Dedifferentiated amniotic fluid mesenchymal stem cell (primary cell): Measurements from ENCODE around the gene MPHOSPH10.
A peak's percentile ranks its signal among the peaks of the same experiment; 100 is the strongest.
"Not testable (repeated sequence)": the region's sequence is repeated elsewhere in the genome, so short reads cannot be mapped to it uniquely, and the experiment has no call there.

Source experiments
- DNase-seq: peaks from one replicate; pipeline ENCODE4 v3.0.0-alpha.2; 2016; ENCODE audit errors: extremely low spot score

Gene MPHOSPH10, protein sequence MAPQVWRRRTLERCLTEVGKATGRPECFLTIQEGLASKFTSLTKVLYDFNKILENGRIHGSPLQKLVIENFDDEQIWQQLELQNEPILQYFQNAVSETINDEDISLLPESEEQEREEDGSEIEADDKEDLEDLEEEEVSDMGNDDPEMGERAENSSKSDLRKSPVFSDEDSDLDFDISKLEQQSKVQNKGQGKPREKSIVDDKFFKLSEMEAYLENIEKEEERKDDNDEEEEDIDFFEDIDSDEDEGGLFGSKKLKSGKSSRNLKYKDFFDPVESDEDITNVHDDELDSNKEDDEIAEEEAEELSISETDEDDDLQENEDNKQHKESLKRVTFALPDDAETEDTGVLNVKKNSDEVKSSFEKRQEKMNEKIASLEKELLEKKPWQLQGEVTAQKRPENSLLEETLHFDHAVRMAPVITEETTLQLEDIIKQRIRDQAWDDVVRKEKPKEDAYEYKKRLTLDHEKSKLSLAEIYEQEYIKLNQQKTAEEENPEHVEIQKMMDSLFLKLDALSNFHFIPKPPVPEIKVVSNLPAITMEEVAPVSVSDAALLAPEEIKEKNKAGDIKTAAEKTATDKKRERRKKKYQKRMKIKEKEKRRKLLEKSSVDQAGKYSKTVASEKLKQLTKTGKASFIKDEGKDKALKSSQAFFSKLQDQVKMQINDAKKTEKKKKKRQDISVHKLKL

GRCh38 chr2:71130152-71130904, at the start of gene MPHOSPH10, which contains the start of gene MCEE:
MPHOSPH10 (plus strand) TSS chr2:71130634; CDS start chr2:71130666, 32 bp downstream.
MCEE (minus strand) TSS chr2:71130229; CDS start chr2:71130219, 10 bp downstream.
- peak; percentile 89 for DNase-seq

DNA sequence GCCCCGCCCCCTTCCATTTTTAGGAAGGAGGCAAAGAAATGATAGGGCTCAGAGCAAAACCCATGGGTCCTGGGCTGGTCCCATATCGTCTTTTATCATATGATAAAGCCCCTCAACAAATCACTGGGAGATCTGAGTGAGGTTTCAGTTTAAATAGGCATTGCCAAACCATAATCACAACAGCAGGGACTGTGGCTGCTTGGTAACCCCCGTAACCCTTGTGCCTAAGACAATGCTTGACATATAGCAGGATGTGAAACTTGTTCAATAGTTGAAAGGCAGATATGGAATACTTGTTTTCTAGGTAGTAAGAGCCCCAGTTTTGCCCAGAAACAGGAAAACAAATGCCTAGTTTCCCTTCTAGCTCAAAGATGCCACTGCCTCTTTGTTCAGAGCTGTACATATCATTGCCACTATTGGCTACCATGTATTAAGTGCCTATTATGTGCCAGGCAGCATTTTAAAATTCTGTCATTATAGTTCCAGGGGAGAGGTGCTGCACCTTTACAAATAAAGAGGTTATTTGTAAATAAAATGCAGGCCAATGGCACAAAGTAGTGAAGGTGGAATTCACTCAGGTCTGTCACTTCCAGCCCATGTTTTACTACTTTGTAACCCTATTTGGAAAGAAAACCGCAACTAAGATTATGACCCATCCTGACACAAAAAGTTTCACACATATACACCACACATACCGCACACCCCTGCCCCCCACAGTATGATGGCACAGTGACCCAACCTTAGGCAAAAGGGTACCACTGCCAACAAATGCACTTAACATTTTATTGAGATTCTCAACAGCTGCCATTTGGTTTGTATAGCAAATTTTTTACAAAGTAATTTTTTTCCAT, 47.8 kb upstream of the MPHOSPH10 start:
- DNase-seq = no peak

DNA sequence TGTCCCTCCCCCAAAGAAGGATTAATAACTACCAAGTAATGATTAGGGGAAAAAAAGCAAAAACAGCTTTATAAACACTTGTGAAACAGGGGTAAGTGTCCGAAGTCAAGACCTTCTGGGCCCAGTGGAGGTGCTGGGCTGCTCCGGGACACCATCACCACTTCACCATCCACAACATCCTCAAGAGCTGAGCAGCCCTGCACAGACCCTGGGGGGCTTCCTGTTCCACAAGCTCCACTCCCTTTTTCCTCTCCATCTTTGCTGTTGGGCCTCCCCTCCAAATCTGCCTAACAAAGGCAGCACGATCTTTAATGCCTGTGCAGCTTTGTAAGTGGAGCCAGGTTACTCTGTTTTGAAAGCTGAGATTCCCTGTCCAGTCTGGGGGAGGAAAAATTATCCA, 47.1 kb upstream of the MPHOSPH10 start:
- DNase-seq = not testable (repeated sequence)

DNA sequence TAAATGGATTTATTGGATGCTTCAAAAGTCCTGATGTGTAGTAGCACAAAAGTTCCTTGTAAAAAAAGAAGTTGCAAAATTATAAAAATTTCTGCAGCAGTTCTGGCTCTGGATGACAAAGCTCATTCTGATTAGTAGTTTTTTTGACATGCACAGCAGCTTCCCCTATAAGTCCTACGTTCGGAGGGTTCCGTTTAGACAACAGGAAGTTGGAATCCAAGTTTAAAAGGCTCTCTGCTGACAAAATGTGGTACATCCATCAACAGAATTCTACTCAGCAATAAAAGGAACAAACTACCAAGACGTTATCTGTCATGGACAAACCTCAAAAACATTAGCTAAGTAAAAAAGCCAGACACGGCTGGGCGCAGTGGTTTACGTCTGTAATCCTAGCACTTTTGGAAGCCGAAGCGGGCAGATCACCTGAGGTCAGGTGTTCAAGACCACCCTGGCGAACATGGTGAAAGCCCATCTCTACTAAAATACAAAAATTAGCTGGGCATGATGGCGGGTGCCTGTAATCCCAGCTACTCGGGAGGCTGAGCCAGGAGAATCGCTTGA, 46.6 kb upstream of the MPHOSPH10 start:
- not testable (repeated sequence) for DNase-seq

- DNase-seq = not testable (repeated sequence)
Observed at GRCh38 chr2:71085325-71086003, 45.0 kb upstream of the MPHOSPH10 start.

DNA sequence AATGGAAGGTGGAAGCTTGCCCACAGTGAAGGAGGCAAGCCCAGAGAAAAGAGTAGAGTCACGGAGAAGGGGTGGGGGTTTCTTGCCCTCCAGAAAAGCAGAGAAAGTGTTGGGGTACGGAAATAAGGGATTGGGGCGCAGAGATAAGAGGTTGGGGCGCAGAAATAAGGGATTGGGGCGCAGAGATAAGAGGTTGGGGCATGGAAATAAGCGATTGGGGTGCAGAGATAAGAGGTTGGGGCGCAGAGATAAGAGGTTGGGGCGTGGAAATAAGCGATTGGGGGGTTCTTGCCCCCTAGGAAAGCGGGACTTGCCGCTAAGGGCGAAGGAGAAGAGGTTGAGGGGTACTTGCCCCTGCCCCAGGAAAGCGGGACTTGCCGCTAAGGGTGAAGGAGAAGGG, 41.0 kb upstream of the MPHOSPH10 start:
- DNase-seq = not testable (repeated sequence)

GRCh38 chr2:71091808-71092207, 38.6 kb upstream of the MPHOSPH10 start:
- not testable (repeated sequence) for DNase-seq

- DNase-seq = not testable (repeated sequence)
Observed at GRCh38 chr2:71092491-71093260, 37.8 kb upstream of the MPHOSPH10 start.

DNA sequence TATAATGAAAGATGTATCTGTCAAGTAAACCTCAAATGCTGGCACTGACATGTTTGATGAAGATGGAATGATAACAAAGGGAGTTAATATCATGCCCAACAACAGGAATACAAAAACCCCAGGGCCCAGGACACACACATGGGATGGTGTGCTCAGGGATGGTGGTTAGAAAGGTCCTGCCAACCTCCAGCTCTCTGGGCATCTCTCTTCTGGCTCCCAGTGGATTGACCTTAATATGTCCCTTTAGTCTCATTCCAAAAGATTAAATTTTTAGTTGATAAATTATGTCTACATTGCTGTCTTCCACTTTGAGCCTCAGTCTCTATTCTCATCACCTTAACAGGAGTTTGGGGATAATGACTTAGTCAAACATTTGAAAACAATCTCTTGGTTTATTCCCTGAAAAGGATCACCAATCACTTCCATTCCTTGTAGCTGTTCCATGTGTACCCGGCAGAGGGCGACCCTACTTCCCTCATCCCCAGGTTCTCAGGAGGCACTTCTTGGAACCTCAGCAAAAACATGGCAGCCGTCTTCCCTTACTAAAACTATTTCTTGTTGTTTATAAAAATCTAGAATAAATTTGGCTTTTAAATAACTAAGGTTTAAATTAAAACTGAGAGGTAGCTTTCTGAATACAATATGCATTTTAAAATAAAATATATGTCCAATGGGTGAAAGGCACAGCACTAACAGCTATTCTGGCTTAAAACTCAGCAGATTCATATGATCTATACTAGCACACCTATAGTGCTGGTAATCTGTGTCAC, 30.1 kb upstream of the MPHOSPH10 start:
- DNase-seq = peak; percentile 24

DNA sequence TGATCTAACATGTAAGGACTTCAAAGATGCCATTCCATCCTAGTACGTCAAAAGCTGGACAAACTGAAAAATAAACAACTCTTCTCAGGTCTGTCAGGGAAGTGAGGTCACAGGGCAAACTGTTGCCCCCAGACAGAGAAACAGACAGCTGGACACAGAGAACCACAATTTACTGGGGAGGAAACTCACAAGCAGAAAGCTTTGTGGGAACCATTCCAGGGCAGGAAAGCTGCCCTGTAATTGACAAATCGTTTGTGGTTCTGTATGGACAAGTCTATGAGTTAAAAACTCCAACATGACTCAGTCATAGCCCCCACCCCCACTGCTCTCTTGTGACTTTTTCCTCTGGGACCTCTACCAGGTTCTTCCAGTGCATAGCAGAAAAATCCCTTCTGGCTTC, 28.8 kb upstream of the MPHOSPH10 start:
- DNase-seq = peak; percentile 55

GRCh38 chr2:71102981-71103681, 27.3 kb upstream of the MPHOSPH10 start:
- no peak for DNase-seq

DNA sequence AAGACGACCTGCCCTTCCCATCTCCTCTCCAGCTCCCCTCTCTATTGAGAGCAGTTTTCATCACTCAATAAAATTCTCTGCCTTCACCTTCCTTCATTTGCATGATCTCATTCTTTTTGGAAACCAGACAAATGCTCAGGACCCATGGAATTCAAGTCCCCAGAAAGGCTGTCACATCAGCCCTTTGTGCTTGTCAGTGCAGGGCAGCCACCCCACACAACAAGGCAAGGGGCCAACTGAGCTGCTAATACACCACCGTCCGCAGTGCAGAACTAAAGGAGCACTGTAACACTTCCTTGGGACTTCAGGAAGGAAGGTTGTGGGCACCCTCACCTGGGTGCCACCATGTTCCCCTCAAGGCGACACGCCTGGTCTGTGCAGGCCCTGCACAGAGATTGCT, 26.6 kb upstream of the MPHOSPH10 start:
- DNase-seq = no peak

DNA sequence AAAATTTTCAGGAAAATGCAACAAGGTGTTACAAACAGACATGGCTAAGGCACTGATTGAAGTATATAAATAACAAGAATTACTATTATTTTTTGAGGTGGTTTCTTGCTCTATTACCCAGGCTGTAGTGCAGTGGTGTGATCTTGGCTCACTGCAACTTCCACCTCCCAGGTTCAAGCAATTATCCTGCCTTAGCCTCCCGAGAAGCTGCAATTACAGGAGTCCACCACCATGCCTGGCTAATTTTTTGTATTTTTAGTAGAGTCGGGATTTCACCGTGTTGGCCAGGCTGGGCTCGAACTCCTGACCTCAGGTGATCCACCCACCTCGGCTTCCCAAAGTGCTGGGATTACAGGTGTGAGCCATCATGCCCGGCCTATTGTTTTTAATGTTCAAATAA, 24.0 kb upstream of the MPHOSPH10 start:
- not testable (repeated sequence) for DNase-seq

DNA sequence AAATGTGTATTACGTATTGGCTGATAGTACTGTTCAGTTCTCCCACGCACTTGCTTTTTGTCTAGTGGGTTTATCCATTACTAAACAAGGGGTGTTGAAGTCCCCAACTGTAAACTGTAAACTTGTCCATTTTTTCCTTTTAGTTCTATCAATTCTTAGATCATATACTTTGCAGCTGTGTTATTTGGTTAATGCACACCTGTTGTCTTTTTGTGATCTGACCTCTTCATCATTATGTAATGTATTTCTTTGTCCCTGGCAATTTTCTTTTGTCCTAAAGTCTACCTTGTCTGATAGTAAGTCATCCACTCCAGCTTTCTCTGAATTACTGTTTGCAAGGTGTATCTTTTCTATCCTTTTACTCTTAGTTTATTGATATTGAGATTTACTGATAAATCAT, 22.3 kb upstream of the MPHOSPH10 start:
- no peak for DNase-seq

DNA sequence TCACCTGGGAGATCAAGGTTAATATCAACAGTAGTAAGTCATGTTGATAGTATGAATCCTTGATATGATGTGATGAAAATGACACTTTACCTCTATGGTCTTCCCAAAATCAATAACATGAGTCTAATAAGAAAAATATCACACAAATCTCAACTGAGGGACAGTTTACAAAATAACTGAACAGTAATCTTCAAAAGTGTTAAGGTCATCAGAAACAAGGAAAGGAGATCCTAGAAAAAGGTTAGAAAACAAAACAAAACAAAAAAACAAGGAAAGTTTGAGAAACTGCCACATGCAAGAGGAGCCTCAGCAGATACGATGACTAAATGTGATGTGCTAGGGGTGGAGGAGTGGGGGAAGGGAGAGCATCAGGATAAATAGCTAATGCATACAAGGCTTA, 16.6 kb upstream of the MPHOSPH10 start:
- no peak for DNase-seq

GRCh38 chr2:71117063-71117462, 13.4 kb upstream of the MPHOSPH10 start:
- DNase-seq = no peak

DNA sequence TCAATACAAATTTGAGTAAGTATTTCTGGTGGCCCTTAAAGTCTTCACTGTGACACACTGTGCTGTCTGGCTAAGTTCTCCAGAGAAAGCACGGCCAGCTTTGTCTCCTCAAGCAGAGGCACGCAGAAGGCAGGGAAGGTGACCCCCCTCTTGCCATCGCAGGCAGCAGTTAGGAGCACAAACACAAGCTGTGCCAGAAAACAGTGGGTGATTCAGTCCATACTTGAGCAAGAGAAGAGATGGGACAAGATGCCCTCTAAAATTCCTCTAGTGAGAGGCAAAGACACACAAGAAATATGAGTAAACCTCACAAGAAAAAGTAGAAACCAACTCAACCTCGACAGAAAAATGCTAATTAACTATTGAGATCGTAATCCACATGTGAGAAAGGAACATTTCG, 10.2 kb upstream of the MPHOSPH10 start:
- no peak for DNase-seq

- DNase-seq = no peak
Observed at GRCh38 chr2:71121479-71121878, 9.0 kb upstream of the MPHOSPH10 start.
